H1 (cell line): ENCODE measurements around the gene STOML1. TPM values are rescaled to one million over a fixed set of nuclear protein-coding genes. Genes with fewer than 3 reads are reported as not detected.

Experiments
- CTCF ChIA-PET: fragments of 300-600 bp; sonication (Branson Sonifier 250); formaldehyde crosslinking; loops from one replicate; lab custom pipeline; 2021; ENCODE audit not compliant: partially characterized antibody; lab: Charles Lee
- POLR2A ChIA-PET: fragments of 300-600 bp; sonication (Branson Sonifier 250); formaldehyde crosslinking; loops from one replicate; lab custom pipeline; 2021; ENCODE audit warnings: inconsistent platforms; ENCODE audit not compliant: partially characterized antibody; lab: Charles Lee
- DNase-seq, 2 experiments: peaks; one replicate each; pipeline versions ENCODE4 v3.0.0 to v3.0.0-alpha.2; 2010 to 2022; ENCODE audit warnings: low spot score in 2 of 2, low read depth in 1 of 2, mixed read lengths in 1 of 2
- FAIRE-seq: peaks from 2 replicates; lab custom pipeline; 2011; peaks lifted over from hg19 to GRCh38; lab: Jason Lieb, UNC
- H2AFZ ChIP-seq: 2 replicates; pipeline ENCODE4 v1.8.1; 2012; ENCODE audit warnings: low read length, inconsistent platforms
- H2AK5ac ChIP-seq: 2 replicates; pipeline ENCODE4 v1.6.1; 2013; ENCODE audit warnings: low read depth, low read length
- H2BK120ac ChIP-seq: replicated peaks from 2 replicates; pipeline ENCODE3; 2013; ENCODE audit warnings: low read depth, low read length, inconsistent platforms
- H2BK12ac ChIP-seq: 2 replicates; pipeline ENCODE4 v1.6.1; 2013; ENCODE audit warnings: low read depth, low read length
- H2BK15ac ChIP-seq: 2 replicates; pipeline ENCODE4 v1.6.1; 2013; ENCODE audit warnings: low read length
- H2BK20ac ChIP-seq: 2 replicates; pipeline ENCODE4 v1.6.1; 2013; ENCODE audit warnings: low read length
- H2BK5ac ChIP-seq: 2 replicates; pipeline ENCODE4 v1.6.1; 2013; ENCODE audit warnings: low read depth, low read length
- H3K14ac ChIP-seq: 2 replicates; pipeline ENCODE4 v1.6.1; 2013; ENCODE audit warnings: inconsistent platforms; ENCODE audit not compliant: insufficient read length
- H3K18ac ChIP-seq: 2 replicates; pipeline ENCODE4 v1.6.1; 2013; ENCODE audit warnings: low read length; ENCODE audit errors: extremely low read depth
- H3K23ac ChIP-seq: 2 replicates; pipeline ENCODE4 v1.6.1; 2013; ENCODE audit warnings: inconsistent platforms; ENCODE audit not compliant: insufficient read length
- H3K23me2 ChIP-seq: 2 replicates; pipeline ENCODE4 v1.6.1; 2013; ENCODE audit warnings: low read depth, low read length
- H3K27ac ChIP-seq: 2 replicates; pipeline ENCODE4 v1.6.1; 2011; ENCODE audit warnings: low read depth, low read length, inconsistent platforms
- H3K27me3 ChIP-seq, 4 experiments: replicated peaks in 1 of 4; 1 replicate in 1 of 4; 2 replicates in 3 of 4; pipeline versions ENCODE4 v1.6.1 to v1.8.1; 2011 to 2013; ENCODE audit warnings: low read length in 3 of 4, mild to moderate bottlenecking in 3 of 4, inconsistent platforms in 2 of 4, mixed read lengths in 2 of 4, moderate library complexity in 1 of 4; ENCODE audit not compliant: control insufficient read depth in 3 of 4, insufficient read depth in 3 of 4; ENCODE audit errors: extremely low read depth in 1 of 4
- H3K36me3 ChIP-seq, 4 experiments: 2 replicates each; pipeline versions ENCODE4 v1.6.1 to v1.8.1; 2011 to 2013; ENCODE audit warnings: mild to moderate bottlenecking in 4 of 4, low read length in 3 of 4, moderate library complexity in 2 of 4, control low read depth in 1 of 4, inconsistent platforms in 1 of 4; ENCODE audit not compliant: insufficient read depth in 4 of 4, control insufficient read depth in 2 of 4
- H3K4ac ChIP-seq: replicated peaks from 2 replicates; pipeline ENCODE3; 2013; ENCODE audit warnings: low read length, low read depth, mixed read lengths, inconsistent platforms; ENCODE audit not compliant: insufficient read length
- H3K4me1 ChIP-seq, 4 experiments: replicated peaks in 1 of 4; 1 replicate in 1 of 4; 2 replicates in 3 of 4; pipeline versions ENCODE4 v1.6.1 to v1.8.1; 2011 to 2013; ENCODE audit warnings: low read length in 3 of 4, inconsistent platforms in 2 of 4, mixed read lengths in 1 of 4; ENCODE audit not compliant: insufficient read depth in 4 of 4, control insufficient read depth in 3 of 4
- H3K4me2 ChIP-seq, 2 experiments: 2 replicates each; pipeline versions ENCODE4 v1.6.1 to v1.8.1; 2011 to 2013; ENCODE audit warnings: low read depth in 2 of 2, low read length in 2 of 2, control low read depth in 1 of 2, inconsistent platforms in 1 of 2, mild to moderate bottlenecking in 1 of 2; ENCODE audit not compliant: insufficient read depth in 1 of 2
- H3K4me3 ChIP-seq, 4 experiments: fragments of 200-600, 300-600 bp in 1 of 4; sonication (generic), shearing (Covaris generic), sonication (Bioruptor Twin) in 1 of 4; 2 replicates each; pipeline versions ENCODE4 v1.5.1 to v1.8.1; 2011 to 2016; ENCODE audit warnings: low read length in 4 of 4, low read depth in 3 of 4, control low read depth in 2 of 4, inconsistent platforms in 2 of 4, mild to moderate bottlenecking in 2 of 4, mixed read lengths in 1 of 4, moderate library complexity in 1 of 4; ENCODE audit not compliant: insufficient read depth in 2 of 4; ENCODE audit errors: extremely low read depth in 1 of 4
- H3K56ac ChIP-seq: replicated peaks from 2 replicates; pipeline ENCODE3; 2013; ENCODE audit warnings: low read depth, mild to moderate bottlenecking, mixed read lengths, low read length, inconsistent platforms; ENCODE audit not compliant: insufficient read length
- H3K79me1 ChIP-seq: 2 replicates; pipeline ENCODE4 v1.6.1; 2013; ENCODE audit warnings: low read depth, low read length, control low read depth
- H3K79me2 ChIP-seq, 2 experiments: 2 replicates each; pipeline versions ENCODE4 v1.6.1 to v1.8.1; 2012 to 2013; ENCODE audit warnings: low read length in 2 of 2, mild to moderate bottlenecking in 2 of 2, inconsistent platforms in 1 of 2; ENCODE audit not compliant: insufficient read depth in 2 of 2, control insufficient read depth in 1 of 2
- H3K9ac ChIP-seq, 4 experiments: replicated peaks in 1 of 4; 1 replicate in 1 of 4; 2 replicates in 3 of 4; pipeline versions ENCODE4 v1.6.1 to v1.8.1; 2011 to 2013; ENCODE audit warnings: low read depth in 3 of 4, low read length in 3 of 4, control low read depth in 2 of 4, mild to moderate bottlenecking in 2 of 4, moderate library complexity in 2 of 4, inconsistent platforms in 1 of 4; ENCODE audit errors: extremely low read depth in 1 of 4
- H3K9me3 ChIP-seq, 2 experiments: 2 replicates each; pipeline versions ENCODE4 v1.6.1 to v1.8.1; 2012 to 2013; ENCODE audit warnings: mild to moderate bottlenecking in 2 of 2, moderate library complexity in 2 of 2, control low read depth in 1 of 2, inconsistent platforms in 1 of 2, low read depth in 1 of 2, low read length in 1 of 2, mixed read lengths in 1 of 2; ENCODE audit not compliant: insufficient read depth in 2 of 2
- H4K20me1 ChIP-seq, 2 experiments: replicated peaks in 1 of 2; 2 replicates each; pipeline versions ENCODE3 to v1.8.1; 2011 to 2013; ENCODE audit warnings: inconsistent platforms in 2 of 2, low read length in 2 of 2, mild to moderate bottlenecking in 1 of 2; ENCODE audit not compliant: insufficient read depth in 2 of 2, control insufficient read depth in 1 of 2
- H4K5ac ChIP-seq: 2 replicates; pipeline ENCODE4 v1.6.1; 2013; ENCODE audit warnings: low read length, low read depth, mixed read lengths, inconsistent platforms; ENCODE audit not compliant: insufficient read length
- H4K8ac ChIP-seq: 2 replicates; pipeline ENCODE4 v1.8.0; 2013; ENCODE audit warnings: mild to moderate bottlenecking, moderate library complexity, low read length, inconsistent platforms; ENCODE audit not compliant: insufficient read depth; ENCODE audit errors: extremely low read depth
- H4K91ac ChIP-seq: replicated peaks from 2 replicates; pipeline ENCODE3; 2013; ENCODE audit warnings: low read length, mixed read lengths, inconsistent platforms; ENCODE audit not compliant: insufficient read length
- EZH2 ChIP-seq: fragments of 200-600 bp; sonication (generic); IDR thresholded peaks from 2 replicates; pipeline ENCODE4 v1.7.1; 2012; ENCODE audit warnings: low read depth, mild to moderate bottlenecking, moderate library complexity, low read length, inconsistent platforms; ENCODE audit not compliant: severe bottlenecking
- JUN ChIP-seq: IDR thresholded peaks from 2 replicates; pipeline ENCODE4 v1.6.1; 2011; ENCODE audit warnings: low read depth, mild to moderate bottlenecking, improper control_type of control experiment, low read length
- KDM5A ChIP-seq: fragments of 200-600 bp; IDR thresholded peaks from 2 replicates; pipeline ENCODE4 v1.7.1; 2012; ENCODE audit warnings: mild to moderate bottlenecking, low read length, inconsistent platforms, mixed read lengths
- RXRA ChIP-seq: IDR thresholded peaks from 2 replicates; pipeline ENCODE4 v1.6.1; 2011; ENCODE audit warnings: low read depth, mild to moderate bottlenecking, low read length, moderate library complexity; ENCODE audit not compliant: insufficient read depth
- TAF1 ChIP-seq: IDR thresholded peaks from 2 replicates; pipeline ENCODE4 v1.6.1; 2011; ENCODE audit warnings: mild to moderate bottlenecking, low read depth, low read length
- TEAD4 ChIP-seq: IDR thresholded peaks from 2 replicates; pipeline ENCODE4 v1.6.1; 2012; ENCODE audit warnings: low read depth, low read length, inconsistent platforms, mixed read lengths
- WGBS, 2 experiments: shearing (Covaris generic) in 1 of 2; methylation state at CpG; one replicate each; pipeline versions ENCODE4 v1.1.6 to v1.1.7; 2013 to 2015; ENCODE audit warnings: low lambda C conversion rate in 2 of 2, mixed read lengths in 2 of 2, inconsistent platforms in 1 of 2, low coverage in 1 of 2, missing lambda C conversion rate in 1 of 2; ENCODE audit not compliant: insufficient replicate concordance in 2 of 2, insufficient coverage in 1 of 2, insufficient read length in 1 of 2; ENCODE audit errors: extremely low coverage in 1 of 2, missing lambda C conversion rate in 1 of 2; 5-methylcytosine and 5-hydroxymethylcytosine counted together
- polyA plus RNA-seq, 7 experiments: library from polyadenylated mRNA; depleted of rRNA in 3 of 7; stranded (reverse) in 5 of 7; unstranded in 2 of 7; fragments of >200 nt in 5 of 7; fragments of 200-250 nt in 2 of 7; gene quantifications; 1 replicate in 5 of 7; 2 replicates in 1 of 7; 4 replicates in 1 of 7; pipeline versions ENCODE4 v1.2.1 to v1.2.3, GENCODE V29; 2011 to 2013; ENCODE audit warnings: missing spikeins in 2 of 7, mixed read lengths in 2 of 7
- total RNA-seq: library from RNA; stranded (reverse); fragmentation: NEBNext Ultra II Directional; extraction: Animal tissue kit (Norgen Biotek cat#: 25700); gene quantifications from 2 replicates; pipeline ENCODE4 v1.2.1, GENCODE V29; 2021

STOML1 gene
- total and polyA plus RNA-seq, 2 of the 8 experiments (the other 6 are each of a cell fraction or from before 2014, with no cell fraction given), result 2.6 to 3.2 TPM

GRCh38 chr15:73935547-73935946 is 56.5 kb downstream of the STOML1 start:
- H4K20me1 ChIP-seq, result no peaks in the 10 kb centered on the region
- H3K4me1 ChIP-seq, result peaks cover 0 to 3% (median 2%) of the 10 kb centered on the region in 4 experiments; a peak in 4 of 7 replicates
- H3K23ac ChIP-seq, result no peak overlapping the region
- no peak overlapping the region for H3K14ac ChIP-seq
- no peak overlapping the region for H3K9ac ChIP-seq
- peak overlapping the region; percentile 9; the same call in 1 of the 2 replicates for H2BK12ac ChIP-seq
- ChIA-PET POLR2A (interaction anchor here (0.8 to 2.5 kb wide), 4 partner anchors 9 to 68 kb away, joined by 3 to 14 read pairs (median 6); partner anchors contain the start of gene LOXL1), CTCF (interaction anchor here (0.6 to 5.8 kb wide), 21 partner anchors 8 to 118 kb away, joined by 3 to 31 read pairs (median 4); partner anchors contain the start of genes LOXL1 and TBC1D21)
- H2AFZ ChIP-seq, result no peak overlapping the region
- no peak overlapping the region for H2BK15ac ChIP-seq
- no peak overlapping the region for H2BK5ac ChIP-seq
- no peak overlapping the region for H2AK5ac ChIP-seq
- no peak overlapping the region; a peak in 1 of 4 replicates for H3K4me2 ChIP-seq
- H3K36me3 ChIP-seq, result no peaks in the 10 kb centered on the region
- no peak for DNase-seq
- no peaks in the 10 kb centered on the region for H3K9me3 ChIP-seq
- H3K79me1 ChIP-seq, result no peaks in the 10 kb centered on the region
- H4K91ac ChIP-seq, result no peak overlapping the region
- H2BK120ac ChIP-seq, result no peak overlapping the region
- H4K8ac ChIP-seq, result no peak overlapping the region
- no peak for FAIRE-seq
- no peak overlapping the region for H3K4me3 ChIP-seq
- no peak overlapping the region for H3K56ac ChIP-seq
- no peak overlapping the region for H2BK20ac ChIP-seq
- H4K5ac ChIP-seq, result no peak overlapping the region
- H3K23me2 ChIP-seq, result no peaks in the 10 kb centered on the region
- H3K4ac ChIP-seq, result no peak overlapping the region
- no peak overlapping the region for H3K27ac ChIP-seq
- H3K79me2 ChIP-seq, result no peaks in the 10 kb centered on the region
- H3K27me3 ChIP-seq, result no peaks in the 10 kb centered on the region
- WGBS, 2 experiments, result 95% methylated on average over 3 of the region's 4 CpGs; no CpG with 5 or more reads in 1 of the 2 experiments
- H3K18ac ChIP-seq, result no peak overlapping the region
- no peak for TF ChIP-seq TAF1
- no peak for TF ChIP-seq KDM5A
- TF ChIP-seq JUN, result no peak
- TF ChIP-seq TEAD4, result no peak
- no peak for TF ChIP-seq EZH2
- TF ChIP-seq RXRA, result no peak
